Measurements from ENCODE around the gene GAP43.

- TF ChIP-seq EZH2 (IDR thresholded peaks at IDR 0.05; ENCODE audit: borderline replicate concordance, low read depth, low read length, severe bottlenecking) (no peak), CTCF (IDR thresholded peaks at IDR 0.05; ENCODE audit: borderline replicate concordance, extremely low read depth, low read length, poor library complexity, severe bottlenecking) (no peak)
Observed at GRCh38 chr3:115685097-115685496, 61.8 kb downstream of the GAP43 start.
